OCI-LY3 (cell line): ENCODE results near the gene FRMPD4.

Source experiments
- EZH2phosphoT487 ChIP-seq: fragments of 200-600 bp; shearing (Covaris generic); IDR thresholded peaks from 2 replicates; pipeline ENCODE4 v1.6.1; 2018; ENCODE audit warnings: antibody characterized with exemption, mixed run types, low read depth
- TF ChIP-seq, protein P1 (sequence below): fragments of 200-600, 300-600 bp; sonication (generic); IDR thresholded peaks from 2 replicates; pipeline ENCODE4 v1.5.1; 2014; ENCODE audit warnings: antibody characterized with exemption, low read length, low read depth

DNA sequence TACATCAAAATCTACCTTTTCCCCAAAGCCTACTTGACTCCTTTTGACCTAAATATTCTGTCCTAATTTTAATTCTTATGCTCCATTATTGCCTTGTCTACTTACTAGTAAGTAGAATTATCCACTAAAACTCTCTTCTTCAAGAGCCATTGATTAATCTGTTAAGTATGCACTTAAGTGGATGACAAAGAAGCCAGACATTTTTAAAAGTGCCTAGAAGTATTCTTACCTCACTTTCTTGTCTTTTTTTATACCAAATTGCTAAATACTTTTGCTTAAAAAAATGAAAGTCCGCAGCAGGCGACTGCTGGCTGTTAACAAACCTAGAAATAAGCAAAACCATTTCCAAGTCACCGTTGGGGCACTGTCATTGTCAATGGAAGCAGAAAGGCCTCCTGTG, 20.1 kb upstream of the FRMPD4 start:
- TF ChIP-seq, protein P1, sequence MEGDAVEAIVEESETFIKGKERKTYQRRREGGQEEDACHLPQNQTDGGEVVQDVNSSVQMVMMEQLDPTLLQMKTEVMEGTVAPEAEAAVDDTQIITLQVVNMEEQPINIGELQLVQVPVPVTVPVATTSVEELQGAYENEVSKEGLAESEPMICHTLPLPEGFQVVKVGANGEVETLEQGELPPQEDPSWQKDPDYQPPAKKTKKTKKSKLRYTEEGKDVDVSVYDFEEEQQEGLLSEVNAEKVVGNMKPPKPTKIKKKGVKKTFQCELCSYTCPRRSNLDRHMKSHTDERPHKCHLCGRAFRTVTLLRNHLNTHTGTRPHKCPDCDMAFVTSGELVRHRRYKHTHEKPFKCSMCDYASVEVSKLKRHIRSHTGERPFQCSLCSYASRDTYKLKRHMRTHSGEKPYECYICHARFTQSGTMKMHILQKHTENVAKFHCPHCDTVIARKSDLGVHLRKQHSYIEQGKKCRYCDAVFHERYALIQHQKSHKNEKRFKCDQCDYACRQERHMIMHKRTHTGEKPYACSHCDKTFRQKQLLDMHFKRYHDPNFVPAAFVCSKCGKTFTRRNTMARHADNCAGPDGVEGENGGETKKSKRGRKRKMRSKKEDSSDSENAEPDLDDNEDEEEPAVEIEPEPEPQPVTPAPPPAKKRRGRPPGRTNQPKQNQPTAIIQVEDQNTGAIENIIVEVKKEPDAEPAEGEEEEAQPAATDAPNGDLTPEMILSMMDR = no peak
- no peak for TF ChIP-seq EZH2phosphoT487
